ENCODE results near the gene KIF19.

- TF ChIP-seq CTCF (conservative IDR thresholded peaks at IDR 0.05 in 1 of 2, IDR thresholded peaks at IDR 0.05 in 1 of 2; ENCODE audit: extremely low read depth in 1 of 2, insufficient read depth in 1 of 2, low read depth in 1 of 2, low read length in 2 of 2) (no peak), EZH2 (IDR thresholded peaks at IDR 0.05; ENCODE audit: borderline replicate concordance, low read length) (no peak)
These were observed 27.2 kb upstream of the KIF19 start for GRCh38 chr17:74298778-74299177.
